HepG2 (cell line): Measurements from ENCODE around the gene PRR22. TPM values are rescaled to one million over a fixed set of nuclear protein-coding genes. Genes with fewer than 3 reads are reported as not detected.

Experiments
- ATAC-seq: fragments of 200-7000 bp; cut with Tn5 transposase; 3 replicates; pipeline ENCODE4 v1.9.1; 2020; ENCODE audit warnings: mild to moderate bottlenecking, moderate library complexity
- BruUV-seq: library from RNA; stranded (reverse); fragments of 400-500 nt; replicated peaks from 2 replicates; lab custom pipeline; 2021; lab: Mats Ljungman, UMichigan
- CTCF ChIA-PET: fragments of 300-600 bp; formaldehyde crosslinking; extraction: SDS; loops from one replicate; lab custom pipeline; 2021; ENCODE audit warnings: low total read pairs, inconsistent platforms, low intra/inter-chr PET ratio; lab: Yijun Ruan, JAX
- POLR2A ChIA-PET: fragments of 350-600 bp; sonication (Branson Sonifier 250); formaldehyde crosslinking; loops from one replicate; lab custom pipeline; 2020; ENCODE audit warnings: antibody characterized with exemption, inconsistent platforms; lab: Yijun Ruan, JAX
- DNase-seq: peaks from one replicate; pipeline ENCODE4 v3.0.0-alpha.2; 2015; ENCODE audit warnings: low spot score
- FAIRE-seq: peaks from 3 replicates; lab custom pipeline; 2011; peaks lifted over from hg19 to GRCh38; lab: Jason Lieb, UNC
- H2AFZ ChIP-seq: one replicate; pipeline ENCODE4 v1.6.1; 2011; ENCODE audit warnings: low read length, inconsistent platforms
- H3K27ac ChIP-seq: fragments of 300-600 bp; 3 replicates; pipeline ENCODE4 v1.8.0; 2011; ENCODE audit warnings: mixed run types, mild to moderate bottlenecking, mixed read lengths, low read length, inconsistent platforms; ENCODE audit not compliant: insufficient read depth; ENCODE audit errors: extremely low read length
- H3K27me3 ChIP-seq, 2 experiments: fragments of 200-600 bp in 1 of 2; 2 replicates in 1 of 2; 3 replicates in 1 of 2; pipeline versions ENCODE4 v1.6.0 to v1.8.0; 2011; ENCODE audit warnings: low read length in 2 of 2, mild to moderate bottlenecking in 2 of 2, moderate library complexity in 2 of 2, inconsistent platforms in 1 of 2; ENCODE audit not compliant: insufficient read depth in 2 of 2, control insufficient read depth in 1 of 2
- H3K36me3 ChIP-seq, 2 experiments: fragments of 200-600 bp in 1 of 2; replicated peaks in 1 of 2; 2 replicates in 1 of 2; 3 replicates in 1 of 2; pipeline versions ENCODE4 v1.5.1 to v1.8.0; 2011; ENCODE audit warnings: low read length in 2 of 2, inconsistent platforms in 1 of 2; ENCODE audit not compliant: insufficient read depth in 2 of 2, control insufficient read depth in 1 of 2
- H3K4me1 ChIP-seq: 2 replicates; pipeline ENCODE4 v1.5.1; 2012; ENCODE audit warnings: low read length, inconsistent platforms; ENCODE audit not compliant: insufficient read depth
- H3K4me2 ChIP-seq: 2 replicates; pipeline ENCODE4 v1.6.0; 2011; ENCODE audit warnings: low read depth, low read length, inconsistent platforms
- H3K4me3 ChIP-seq, 3 experiments: fragments of 200-600 bp in 1 of 3; sonication (generic), shearing (Covaris generic) in 1 of 3; replicated peaks in 1 of 3; 2 replicates each; pipeline ENCODE4 v1.5.1; 2011 to 2016; ENCODE audit warnings: low read length in 3 of 3, inconsistent platforms in 2 of 3, low read depth in 2 of 3, mild to moderate bottlenecking in 2 of 3, control low read depth in 1 of 3, mixed read lengths in 1 of 3; ENCODE audit not compliant: insufficient read depth in 1 of 3
- H3K79me2 ChIP-seq: one replicate; pipeline ENCODE4 v1.6.1; 2011; ENCODE audit warnings: low read length, inconsistent platforms; ENCODE audit not compliant: insufficient read depth
- H3K9ac ChIP-seq: 2 replicates; pipeline ENCODE4 v1.6.0; 2011; ENCODE audit warnings: mild to moderate bottlenecking, low read depth, low read length, inconsistent platforms; ENCODE audit not compliant: insufficient read depth
- H3K9me3 ChIP-seq: 2 replicates; pipeline ENCODE4 v1.5.1; 2012; ENCODE audit warnings: mild to moderate bottlenecking, low read length
- H4K20me1 ChIP-seq: 2 replicates; pipeline ENCODE4 v1.6.0; 2011; ENCODE audit warnings: inconsistent platforms, mild to moderate bottlenecking, low read length, moderate library complexity; ENCODE audit not compliant: insufficient read depth
- KAT7 ChIP-seq: IDR thresholded peaks from 2 replicates; pipeline ENCODE4 v1.6.1; 2018; ENCODE audit warnings: borderline replicate concordance, missing compliant biosample characterization
- MAF1 ChIP-seq: sonication (generic); formaldehyde crosslinking; IDR thresholded peaks from 2 replicates; pipeline ENCODE4 v1.5.0; 2020; ENCODE audit warnings: missing genetic modification reagents, borderline replicate concordance
- RBFOX2 ChIP-seq: fragments of 200-400 bp; formaldehyde crosslinking; IDR thresholded peaks from 2 replicates; pipeline ENCODE4 v1.6.1; 2017; ENCODE audit warnings: low read depth, mild to moderate bottlenecking, low read length
- ZBTB46 ChIP-seq: sonication (generic); formaldehyde crosslinking; IDR thresholded peaks from 2 replicates; pipeline ENCODE4 v1.4.0; 2020; ENCODE audit warnings: mild to moderate bottlenecking, missing genetic modification reagents, borderline replicate concordance
- ZFP36 ChIP-seq: fragments of 150-350 bp; IDR thresholded peaks from 2 replicates; pipeline ENCODE4 v1.6.1; 2018; ENCODE audit warnings: borderline replicate concordance, low read length, low read depth; ENCODE audit not compliant: partially characterized antibody
- ZNF142 ChIP-seq: sonication (generic); formaldehyde crosslinking; IDR thresholded peaks from 2 replicates; pipeline ENCODE4 v1.4.0; 2020; ENCODE audit warnings: missing genetic modification reagents
- WGBS: methylation state at CpG from one replicate; pipeline ENCODE4 v1.1.6; 2017; ENCODE audit warnings: low lambda C conversion rate; 5-methylcytosine and 5-hydroxymethylcytosine counted together
- in situ Hi-C: cut with HindIII; loops from 2 replicates; pipeline ENCODE4 v1.10.0; 2017; ENCODE audit warnings: low pct_unique_long_range_greater_than_20kb; ENCODE audit not compliant: extremely low pct_ligation_motif_present
- intact Hi-C: fragments of 100-400 bp; cut with micrococcal nuclease; formaldehyde crosslinking; loops from one replicate; pipeline ENCODE4 v1.10.0; 2022; ENCODE audit not compliant: unreplicated experiment
- polyA plus RNA-seq, 8 experiments: library from polyadenylated mRNA; depleted of rRNA in 3 of 8; stranded (reverse) in 7 of 8; unstranded in 1 of 8; fragments of >200 nt; fragmentation: Illumina TruSeq in 4 of 8; extraction: Trizol in 4 of 8; gene quantifications; 2 replicates each; pipeline versions ENCODE4 v1.2.1 to v1.2.3, GENCODE V29; 2011 to 2016; ENCODE audit warnings: low read depth in 4 of 8, missing spikeins in 1 of 8, mixed read lengths in 1 of 8; ENCODE audit not compliant: insufficient read depth in 1 of 8
- total RNA-seq, 5 experiments: library from RNA; depleted of rRNA; stranded (reverse); fragments of >200 nt; fragmentation: Illumina TruSeq; extraction: Trizol; gene quantifications; 2 replicates each; pipeline ENCODE4 v1.2.3, GENCODE V29; 2016; ENCODE audit warnings: low read depth in 1 of 5

The PRR22 gene
- total and polyA plus RNA-seq, 2 of the 13 experiments (the other 11 are each of a cell fraction or from before 2014, with no cell fraction given) = 0.84 to 2.3 TPM

- Histone ChIP-seq H3K4me3 (no peak overlapping the region), H3K27me3 (no peaks in the 10 kb centered on the region), H3K36me3 (peaks cover 17 to 40% of the 10 kb centered on the region in 2 experiments; a peak in 4 of 5 replicates), H3K27ac (no peak overlapping the region), H3K4me2 (no peak overlapping the region), H3K4me1 (peaks cover 19% of the 10 kb centered on the region), H3K9ac (no peak overlapping the region), H2AFZ (no peak overlapping the region), H4K20me1 (no peaks in the 10 kb centered on the region), H3K9me3 (no peaks in the 10 kb centered on the region), H3K79me2 (no peaks in the 10 kb centered on the region)
- in situ Hi-C loops = no loop called here
- intact Hi-C loops = no loop called here
- no peak for ATAC-seq
- POLR2A ChIA-PET = no interaction called here
- DNase-seq = no peak
- TF ChIP-seq ZNF142 (CRISPR knock-in tag) = no peak
- 0 out of 2 replicates have a peak, but pooled peaks have one; percentile 38 for TF ChIP-seq RBFOX2
- no peak for TF ChIP-seq KAT7 (CRISPR knock-in tag)
- no peak for TF ChIP-seq MAF1
- TF ChIP-seq ZFP36 = no peak
- TF ChIP-seq ZBTB46 (CRISPR knock-in tag) = no peak
- CTCF ChIA-PET = no interaction called here
- FAIRE-seq = no peak
- BruUV-seq = no TSS peak
- WGBS = 95% methylated on average over 37 of the region's 44 CpGs
These were observed 2.3 kb upstream of the PRR22 start for GRCh38 chr19:5786593-5787408.
